Activated T-cell treated with anti-CD3 and anti-CD28 coated beads, Interleukin-2, amount 50 U/mL, for 24 hours (primary cell): Measurements from ENCODE around the gene GLG1.

Source experiments
- DNase-seq: peaks from one replicate; pipeline ENCODE4 v3.0.0-alpha.2; 2020
- H3K27ac Mint-ChIP-seq: 2 replicates; pipeline ENCODE4 v1.8.0; 2020; ENCODE audit warnings: mild to moderate bottlenecking, mixed read lengths
- H3K27me3 Mint-ChIP-seq: 2 replicates; pipeline ENCODE4 v1.8.0; 2020; ENCODE audit warnings: mixed read lengths
- H3K36me3 Mint-ChIP-seq: 2 replicates; pipeline ENCODE4 v1.8.0; 2020; ENCODE audit warnings: low read depth, mixed read lengths
- H3K4me1 Mint-ChIP-seq: 2 replicates; pipeline ENCODE4 v1.8.0; 2020; ENCODE audit warnings: low read depth, mixed read lengths
- H3K4me3 Mint-ChIP-seq: 2 replicates; pipeline ENCODE4 v1.8.0; 2020; ENCODE audit warnings: mild to moderate bottlenecking, moderate library complexity, mixed read lengths
- H3K9me3 Mint-ChIP-seq: 2 replicates; pipeline ENCODE4 v1.8.0; 2020; ENCODE audit warnings: mixed read lengths

Gene GLG1

DNA sequence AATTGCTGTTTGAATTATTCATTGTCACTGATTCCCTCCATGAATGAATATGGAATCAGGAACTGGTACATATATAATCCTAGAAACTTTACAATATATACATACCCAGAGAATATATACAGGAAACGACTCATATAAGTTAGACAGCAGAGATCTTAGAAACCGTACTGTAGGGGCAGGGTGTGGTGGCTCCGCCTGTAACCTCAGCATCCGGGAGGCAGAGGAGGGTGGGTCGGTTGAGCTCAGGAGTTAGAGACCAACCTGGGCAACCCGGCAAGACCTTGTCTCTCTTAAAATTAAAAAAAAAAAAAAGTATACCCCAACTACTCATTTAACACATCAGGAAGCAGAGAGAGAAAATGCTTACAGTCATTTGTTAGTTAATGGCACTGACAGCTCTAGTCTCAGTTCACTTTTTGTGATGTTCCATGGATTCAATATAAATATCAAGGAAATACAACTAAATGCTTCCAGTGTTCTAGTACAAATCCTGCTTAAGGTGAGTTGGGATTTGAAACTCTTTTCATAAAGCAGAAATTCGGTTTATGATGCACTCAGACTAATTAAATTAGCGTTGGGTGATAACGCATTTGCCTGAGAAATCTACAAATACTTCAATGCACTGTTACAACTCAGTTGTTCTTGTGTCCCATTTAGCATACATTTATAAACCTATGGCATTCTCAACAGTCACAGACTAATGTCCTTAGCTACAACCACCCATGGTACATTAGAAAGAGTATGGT is 5.6 kb downstream of the GLG1 start:
- Mint-ChIP-seq H3K27me3 (no peaks in the 10 kb centered on the region), H3K4me3 (peak overlapping the region; percentile 43), H3K27ac (peak overlapping the region; percentile 88), H3K9me3 (no peaks in the 10 kb centered on the region), H3K4me1 (peaks cover 70% of the 10 kb centered on the region), H3K36me3 (peaks cover 42% of the 10 kb centered on the region)
- peak; percentile 58 for DNase-seq

DNA sequence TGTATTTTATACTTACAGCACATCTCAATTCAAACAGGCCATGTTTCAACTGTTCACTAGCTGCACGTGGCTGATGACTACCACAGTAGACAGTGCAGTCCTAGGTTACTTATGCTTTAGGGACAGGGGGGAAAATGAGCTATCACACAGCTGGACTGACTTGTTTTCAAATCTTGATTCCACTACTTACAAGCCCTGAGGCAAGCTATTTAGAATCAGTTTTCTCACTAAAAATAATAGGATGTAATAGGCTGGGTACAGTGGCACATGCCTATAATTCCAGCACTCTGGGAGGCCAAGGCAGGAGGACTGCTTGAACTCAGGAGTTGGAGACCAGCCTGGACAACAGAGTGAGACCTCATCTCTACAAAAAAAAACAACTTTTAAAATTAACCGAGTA is 10.3 kb downstream of the GLG1 start:
- Mint-ChIP-seq H3K27ac (peak overlapping the region; percentile 62), H3K36me3 (peaks cover 37% of the 10 kb centered on the region), H3K4me1 (peaks cover 61% of the 10 kb centered on the region), H3K9me3 (no peaks in the 10 kb centered on the region), H3K27me3 (no peaks in the 10 kb centered on the region), H3K4me3 (no peak overlapping the region)
- no peak for DNase-seq

DNA sequence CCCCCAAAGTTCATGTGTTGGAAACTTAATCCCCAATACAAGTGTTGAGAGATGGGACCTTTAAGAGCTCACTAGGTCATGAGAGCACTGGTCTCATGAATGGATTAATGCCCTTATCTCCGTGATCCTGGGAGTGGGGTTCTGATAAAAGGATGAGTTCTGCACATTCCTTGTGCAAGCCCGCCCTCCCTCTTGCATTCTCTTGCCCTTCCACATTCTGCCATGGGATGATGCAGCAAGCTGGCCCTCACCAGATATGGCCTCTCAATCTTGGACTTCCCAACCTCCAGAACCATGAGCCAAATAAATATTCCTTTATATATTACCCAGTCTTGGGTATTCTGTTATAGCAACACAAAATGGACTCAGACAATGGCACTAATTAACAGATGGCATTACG is 14.1 kb downstream of the GLG1 start:
- DNase-seq = no peak
- Mint-ChIP-seq H3K27ac (no peak overlapping the region), H3K4me3 (no peak overlapping the region), H3K36me3 (peaks cover 44% of the 10 kb centered on the region), H3K9me3 (no peaks in the 10 kb centered on the region), H3K27me3 (no peaks in the 10 kb centered on the region), H3K4me1 (peaks cover 54% of the 10 kb centered on the region)

DNA sequence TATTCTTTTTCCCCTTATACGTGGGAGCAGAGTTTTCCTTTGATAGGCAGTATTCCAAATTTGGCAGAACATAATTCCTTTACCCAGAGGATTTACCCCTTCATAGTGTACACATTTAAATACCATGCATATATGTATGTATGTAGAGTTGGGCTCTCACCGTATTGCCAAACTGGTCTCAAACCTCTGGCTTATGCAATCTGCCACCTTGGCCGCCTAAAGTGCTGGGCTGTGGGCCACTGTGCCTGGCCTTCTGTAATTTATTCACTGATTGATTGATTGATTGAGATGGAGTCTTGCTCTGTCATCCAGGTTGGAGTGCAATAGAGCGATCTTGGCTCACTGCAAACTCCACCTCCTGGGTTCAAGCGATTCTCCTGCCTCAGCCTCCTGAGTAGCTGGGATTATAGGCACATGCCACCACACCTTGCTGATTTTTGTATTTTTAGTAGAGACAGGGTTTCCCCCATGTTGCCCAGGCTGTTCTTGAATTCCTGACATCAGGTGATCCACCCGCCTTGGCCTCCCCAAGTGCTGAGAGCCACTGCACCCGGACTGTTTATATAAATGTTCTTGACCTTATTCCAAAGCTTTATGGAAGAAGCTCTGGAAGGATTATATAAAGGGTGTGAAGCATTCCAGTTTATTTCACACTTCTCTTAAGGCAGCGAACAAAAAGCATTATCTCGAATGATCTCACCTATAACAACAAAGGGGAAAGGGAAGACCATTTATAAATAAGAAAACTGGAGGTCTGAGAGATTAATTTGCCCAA is 14.9 kb downstream of the GLG1 start:
- Mint-ChIP-seq H3K4me3 (no peak overlapping the region), H3K36me3 (peaks cover 45% of the 10 kb centered on the region), H3K9me3 (no peaks in the 10 kb centered on the region), H3K27ac (no peak overlapping the region), H3K4me1 (peaks cover 62% of the 10 kb centered on the region), H3K27me3 (no peaks in the 10 kb centered on the region)
- no peak for DNase-seq

DNA sequence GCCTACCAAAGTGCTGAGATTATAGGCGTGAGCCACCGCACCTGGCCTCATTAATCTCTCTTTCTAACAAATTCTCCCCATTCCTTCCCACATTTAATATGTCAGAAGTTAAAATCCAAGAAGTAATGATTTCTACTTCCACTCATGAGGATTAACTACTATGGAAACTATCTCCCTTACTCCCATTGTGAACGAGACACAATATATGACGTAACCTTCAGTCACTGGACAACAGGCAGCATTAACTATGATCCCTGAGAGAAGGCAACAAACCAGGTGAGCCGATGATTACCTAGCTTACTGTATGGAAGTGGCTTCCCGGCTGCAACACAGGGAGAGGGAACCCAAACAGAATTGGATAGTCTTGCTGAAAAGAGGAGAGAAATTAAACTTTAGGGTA is 20.0 kb downstream of the GLG1 start:
- H3K4me1 Mint-ChIP-seq = peaks cover 68% of the 10 kb centered on the region
- no peaks in the 10 kb centered on the region for H3K9me3 Mint-ChIP-seq
- no peak for DNase-seq
- no peak overlapping the region for H3K4me3 Mint-ChIP-seq
- H3K36me3 Mint-ChIP-seq = peaks cover 36% of the 10 kb centered on the region
- H3K27me3 Mint-ChIP-seq = no peaks in the 10 kb centered on the region
- H3K27ac Mint-ChIP-seq = peak overlapping the region; percentile 0

DNA sequence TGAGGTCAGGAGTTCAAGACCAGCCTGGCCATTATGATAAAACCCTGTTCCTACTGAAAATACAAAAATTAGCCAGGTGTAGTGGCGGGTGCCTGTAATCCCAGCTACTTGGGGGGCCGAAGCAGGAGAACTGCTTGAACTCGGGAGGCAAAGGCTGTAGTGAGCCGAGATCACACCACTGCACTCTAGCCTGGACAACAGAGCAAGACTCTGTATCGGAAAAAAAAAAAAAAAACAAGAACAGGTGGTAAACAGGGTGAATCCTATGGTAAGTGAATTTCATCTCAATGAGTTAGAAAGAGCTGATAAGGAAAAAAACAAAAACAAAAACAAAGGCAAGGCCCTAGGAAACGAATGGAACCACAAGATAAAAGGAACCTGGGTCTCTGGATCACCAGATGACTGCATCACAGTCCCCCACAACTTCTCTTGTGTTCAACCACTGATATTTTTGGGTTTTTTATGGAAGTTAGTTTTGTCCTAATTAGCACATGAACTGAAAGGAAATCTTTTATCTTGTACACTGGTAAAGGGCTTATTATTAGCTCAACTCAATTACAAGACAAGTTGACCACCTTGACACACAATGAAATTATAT is 21.0 kb downstream of the GLG1 start:
- Mint-ChIP-seq H3K36me3 (peaks cover 36% of the 10 kb centered on the region), H3K27ac (peak overlapping the region; percentile 38), H3K27me3 (no peaks in the 10 kb centered on the region), H3K4me3 (no peak overlapping the region), H3K4me1 (peaks cover 69% of the 10 kb centered on the region), H3K9me3 (no peaks in the 10 kb centered on the region)
- no peak for DNase-seq

DNA sequence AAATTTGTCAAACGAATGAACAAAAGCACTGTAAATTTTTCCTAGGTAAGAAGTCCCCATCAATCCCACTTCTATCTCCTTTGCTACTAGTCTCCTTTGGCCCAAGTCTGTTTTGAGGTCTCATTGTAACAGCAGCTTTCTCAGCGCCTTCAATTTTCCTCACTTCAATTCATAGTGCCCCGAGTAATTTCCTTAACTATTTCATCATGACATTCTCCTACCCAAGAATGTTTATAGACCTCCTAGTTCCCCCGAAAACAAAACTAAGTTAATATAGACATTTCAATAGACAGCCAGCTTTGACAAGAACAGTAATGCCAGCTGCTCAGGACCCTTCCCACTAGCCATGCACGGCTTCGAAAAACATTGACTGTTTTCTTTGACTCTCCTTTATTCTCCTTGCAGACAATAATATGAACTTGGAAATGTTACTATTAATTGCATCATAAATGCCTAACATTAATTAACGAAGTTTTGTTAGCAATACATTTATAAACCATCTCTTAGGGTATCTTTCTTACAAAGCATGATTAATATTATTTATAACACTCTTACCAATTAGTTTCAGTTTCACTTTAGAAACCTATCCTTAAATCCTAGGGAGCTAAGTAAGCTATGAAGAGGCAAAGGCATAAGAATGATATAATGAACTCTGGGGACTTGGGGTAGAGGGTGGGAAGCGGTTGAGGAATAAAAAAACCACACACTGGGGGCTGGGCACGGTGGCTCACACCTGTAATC is 22.8 kb downstream of the GLG1 start:
- DNase-seq = no peak
- Mint-ChIP-seq H3K4me3 (no peak overlapping the region), H3K36me3 (peaks cover 33% of the 10 kb centered on the region), H3K9me3 (no peaks in the 10 kb centered on the region), H3K4me1 (peaks cover 71% of the 10 kb centered on the region), H3K27ac (peak overlapping the region; percentile 31), H3K27me3 (no peaks in the 10 kb centered on the region)

DNA sequence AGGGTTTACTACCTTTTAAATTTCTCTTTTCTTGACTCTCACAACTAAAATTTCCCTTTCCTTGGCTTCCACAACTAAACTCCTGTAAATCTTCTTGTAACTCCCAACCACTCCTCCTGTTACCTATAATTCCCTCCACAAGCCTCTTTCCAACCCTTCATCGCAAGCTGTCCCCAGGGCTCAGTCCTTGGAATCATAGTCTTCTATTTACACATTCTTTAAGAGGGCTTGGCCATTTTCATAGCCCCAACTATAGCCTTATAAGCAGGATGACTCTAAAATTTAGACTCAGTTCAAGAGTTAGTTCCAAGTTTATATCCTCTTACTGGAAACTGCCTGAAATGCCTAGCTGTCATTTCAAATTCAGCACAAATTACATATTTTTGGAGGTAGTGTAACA is 23.9 kb downstream of the GLG1 start:
- peak overlapping the region; percentile 14 for H3K27ac Mint-ChIP-seq
- H3K9me3 Mint-ChIP-seq = no peaks in the 10 kb centered on the region
- H3K27me3 Mint-ChIP-seq = no peaks in the 10 kb centered on the region

DNA sequence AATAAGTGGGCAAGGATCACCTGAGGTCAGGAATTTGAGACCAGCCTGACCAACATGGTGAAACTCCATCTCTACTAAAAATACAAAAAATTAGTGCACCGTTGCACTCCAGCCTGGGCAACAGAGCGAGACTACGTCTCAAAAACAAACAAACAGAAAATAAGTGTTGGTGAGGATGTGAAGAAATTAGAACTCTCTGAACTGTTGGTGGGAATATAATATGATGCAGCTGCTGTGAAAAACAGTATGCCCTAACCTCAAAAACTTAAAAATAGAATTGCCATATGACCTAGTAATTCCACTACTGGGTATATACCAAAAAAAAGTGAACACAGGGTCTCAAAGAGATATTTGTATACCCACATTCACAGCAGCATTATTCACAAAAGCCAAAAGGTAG is 26.1 kb downstream of the GLG1 start:
- H3K36me3 Mint-ChIP-seq = peaks cover 13% of the 10 kb centered on the region
- H3K27me3 Mint-ChIP-seq = no peaks in the 10 kb centered on the region
- no peaks in the 10 kb centered on the region for H3K9me3 Mint-ChIP-seq
- H3K27ac Mint-ChIP-seq = peak overlapping the region; percentile 64
- no peak for DNase-seq
- peaks cover 71% of the 10 kb centered on the region for H3K4me1 Mint-ChIP-seq
- H3K4me3 Mint-ChIP-seq = no peak overlapping the region

More for the DNA sequence above, 23.9 kb downstream of the GLG1 start:
- DNase-seq = no peak
- peaks cover 76% of the 10 kb centered on the region for H3K4me1 Mint-ChIP-seq
- H3K36me3 Mint-ChIP-seq = peaks cover 25% of the 10 kb centered on the region
- no peak overlapping the region for H3K4me3 Mint-ChIP-seq

DNA sequence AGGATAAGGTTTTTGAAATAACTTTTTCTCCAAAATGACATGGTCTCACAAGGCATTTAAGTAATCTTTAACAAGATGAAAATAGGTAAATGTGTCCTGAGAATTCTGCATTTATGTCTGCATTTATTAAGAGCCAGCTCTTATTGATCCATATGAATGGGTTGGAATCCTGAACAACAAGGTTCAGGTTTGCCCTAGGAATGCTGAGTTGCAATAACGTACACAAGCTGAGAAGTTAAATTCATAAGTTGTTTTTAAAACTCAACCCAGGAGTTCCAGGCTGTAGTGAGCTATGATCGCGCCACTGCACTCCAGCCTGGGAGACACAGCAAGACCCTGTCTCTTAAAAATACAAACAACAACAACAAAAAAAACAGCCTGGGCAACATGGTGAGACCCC is 28.1 kb downstream of the GLG1 start:
- peak overlapping the region; percentile 41 for H3K27ac Mint-ChIP-seq
- no peaks in the 10 kb centered on the region for H3K9me3 Mint-ChIP-seq
- no peak for DNase-seq
- no peak overlapping the region for H3K4me3 Mint-ChIP-seq
- H3K4me1 Mint-ChIP-seq = peaks cover 73% of the 10 kb centered on the region
- no peaks in the 10 kb centered on the region for H3K27me3 Mint-ChIP-seq
- peaks cover 16% of the 10 kb centered on the region for H3K36me3 Mint-ChIP-seq

DNA sequence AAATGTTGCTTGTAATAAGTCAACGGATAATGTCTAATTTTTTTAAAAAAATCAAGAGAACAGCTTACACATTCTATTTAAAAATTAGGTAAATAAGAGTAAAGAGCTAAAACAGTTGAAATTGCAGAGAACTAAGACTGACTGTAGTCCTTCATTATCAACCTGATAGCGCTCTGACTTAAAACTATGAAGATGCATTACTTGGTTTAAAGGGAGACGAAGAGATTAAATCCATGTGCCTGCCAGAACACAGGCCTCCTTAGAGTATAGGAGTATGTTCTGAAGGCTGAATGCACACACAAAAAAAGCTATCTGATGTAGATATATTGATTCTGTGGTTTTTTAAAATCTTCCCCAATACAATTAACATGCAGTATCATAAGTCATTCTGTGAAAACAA is 28.5 kb downstream of the GLG1 start:
- Mint-ChIP-seq H3K4me1 (peaks cover 71% of the 10 kb centered on the region), H3K36me3 (peaks cover 16% of the 10 kb centered on the region), H3K9me3 (no peaks in the 10 kb centered on the region), H3K4me3 (peak overlapping the region; percentile 0), H3K27me3 (no peaks in the 10 kb centered on the region), H3K27ac (peak overlapping the region; percentile 41)
- no peak for DNase-seq

DNA sequence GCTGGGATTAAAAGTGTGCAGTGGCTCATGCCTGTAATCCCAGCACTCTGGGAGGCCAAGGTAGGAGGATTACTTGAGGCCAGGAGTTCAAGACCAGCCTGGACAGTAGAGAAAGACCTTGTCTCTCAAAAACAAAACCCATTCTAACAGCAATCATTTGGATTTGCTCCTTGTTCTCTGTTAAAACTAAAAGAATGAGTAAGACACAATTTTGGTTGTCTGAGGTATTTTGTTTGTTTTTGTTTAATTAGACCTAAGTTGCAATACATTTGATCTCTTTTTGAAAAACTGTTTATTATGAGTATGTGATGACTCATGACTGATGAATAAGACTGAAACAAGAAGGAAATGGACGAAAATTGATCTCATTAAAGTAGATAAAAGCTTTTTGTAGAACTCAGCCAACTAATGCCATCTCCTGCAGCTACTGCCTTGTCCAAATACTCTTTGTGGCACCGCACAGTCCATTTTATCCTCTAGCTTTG is 29.0 kb downstream of the GLG1 start:
- no peak for DNase-seq
- peak overlapping the region; percentile 41 for H3K27ac Mint-ChIP-seq
- no peaks in the 10 kb centered on the region for H3K27me3 Mint-ChIP-seq
- H3K36me3 Mint-ChIP-seq = peaks cover 16% of the 10 kb centered on the region
- no peaks in the 10 kb centered on the region for H3K9me3 Mint-ChIP-seq
- peaks cover 70% of the 10 kb centered on the region for H3K4me1 Mint-ChIP-seq
- H3K4me3 Mint-ChIP-seq = peak overlapping the region; percentile 0

DNA sequence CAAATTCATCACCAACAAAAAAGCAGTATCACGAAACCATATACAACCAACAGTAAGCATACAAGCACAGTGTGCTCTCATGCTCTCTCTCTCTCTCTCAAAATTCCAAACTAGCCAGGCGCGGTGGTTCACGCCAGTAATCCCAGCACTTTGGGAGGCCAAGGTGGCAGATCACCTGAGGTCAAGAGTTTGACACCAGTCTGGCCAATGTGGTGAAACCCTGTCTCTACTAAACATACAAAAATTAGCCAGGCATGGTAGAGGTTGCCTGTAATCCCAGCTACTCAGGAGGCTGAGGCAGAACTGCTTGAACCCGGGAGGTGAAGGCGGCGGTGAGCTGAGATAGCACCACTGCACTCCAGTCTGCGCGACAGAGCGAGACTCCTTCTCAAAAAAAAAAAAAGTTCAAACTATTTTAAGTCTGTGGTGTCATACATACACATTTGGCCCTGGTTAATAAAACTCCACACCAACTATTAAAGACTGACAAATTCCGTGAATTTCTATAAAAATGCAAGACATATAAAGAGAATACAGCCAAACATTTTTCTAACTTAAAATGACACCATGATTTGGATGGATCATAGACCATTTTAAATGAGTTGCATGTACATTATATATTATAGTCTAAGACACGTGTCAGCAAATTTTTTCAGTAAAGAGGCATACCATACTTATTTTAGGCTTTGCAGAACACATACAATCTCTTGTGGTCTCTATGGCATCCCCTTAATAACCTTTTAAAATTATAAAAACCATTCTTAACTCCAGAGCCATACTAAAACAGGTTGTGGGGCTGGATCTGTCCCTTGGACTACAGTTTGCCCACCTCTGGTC is 30.9 kb downstream of the GLG1 start:
- peak overlapping the region; percentile 33 for H3K27ac Mint-ChIP-seq
- no peaks in the 10 kb centered on the region for H3K27me3 Mint-ChIP-seq
- H3K36me3 Mint-ChIP-seq = peaks cover 13% of the 10 kb centered on the region
- no peak for DNase-seq
- H3K4me1 Mint-ChIP-seq = peaks cover 71% of the 10 kb centered on the region
- H3K4me3 Mint-ChIP-seq = no peak overlapping the region
- H3K9me3 Mint-ChIP-seq = no peaks in the 10 kb centered on the region
